OCI-LY7 (cell line): ENCODE results near the gene SUPT3H. TPM values are rescaled to one million over a fixed set of nuclear protein-coding genes. Genes with fewer than 3 reads are reported as not detected.

Experiments used
- BruUV-seq: library from RNA; stranded (reverse); fragments of 400-500 nt; replicated peaks from 2 replicates; lab custom pipeline; 2021; lab: Mats Ljungman, UMichigan
- CTCF ChIA-PET: fragments of 300-600 bp; sonication (Branson Sonifier 250); formaldehyde crosslinking; loops from one replicate; lab custom pipeline; 2022; ENCODE audit warnings: antibody characterized with exemption; ENCODE audit not compliant: unreplicated experiment; lab: Charles Lee
- POLR2A ChIA-PET: fragments of 300-600 bp; sonication (Branson Sonifier 250); formaldehyde crosslinking; loops from one replicate; lab custom pipeline; 2022; ENCODE audit warnings: antibody characterized with exemption; lab: Charles Lee
- DNase-seq: peaks from one replicate; pipeline ENCODE4 v3.0.0-alpha.2; 2015; ENCODE audit warnings: low spot score
- H2AFZ ChIP-seq: fragments of 200-600 bp; sonication (generic), shearing (Covaris generic); 2 replicates; pipeline ENCODE4 v1.6.1; 2014; ENCODE audit warnings: mild to moderate bottlenecking, antibody characterized with exemption, low read length, moderate library complexity
- H3K27ac ChIP-seq: fragments of 200-600 bp; sonication (generic); 2 replicates; pipeline ENCODE4 v1.5.1; 2014; ENCODE audit warnings: mixed run types, low read depth, mild to moderate bottlenecking, moderate library complexity, low read length, inconsistent platforms; ENCODE audit not compliant: poor library complexity, severe bottlenecking
- H3K36me3 ChIP-seq: fragments of 200-600 bp; sonication (generic); 2 replicates; pipeline ENCODE4 v1.6.1; 2014; ENCODE audit warnings: mild to moderate bottlenecking, antibody characterized with exemption, low read length, moderate library complexity, mixed read lengths; ENCODE audit not compliant: insufficient read depth
- H3K4me1 ChIP-seq: fragments of 200-600 bp; sonication (generic); 2 replicates; pipeline ENCODE4 v1.5.1; 2014; ENCODE audit warnings: mild to moderate bottlenecking, low read length; ENCODE audit not compliant: insufficient read depth, poor library complexity, severe bottlenecking
- H3K4me2 ChIP-seq: fragments of 200-600 bp; sonication (generic); 2 replicates; pipeline ENCODE4 v1.6.1; 2014; ENCODE audit warnings: mild to moderate bottlenecking, low read length
- H3K4me3 ChIP-seq: fragments of 200-600 bp; sonication (generic); 2 replicates; pipeline ENCODE4 v1.5.1; 2014; ENCODE audit warnings: mild to moderate bottlenecking, low read depth, low read length; ENCODE audit not compliant: poor library complexity, severe bottlenecking
- H3K79me2 ChIP-seq: fragments of 200-600 bp; sonication (generic); 2 replicates; pipeline ENCODE4 v1.6.1; 2016; ENCODE audit warnings: low read depth, mild to moderate bottlenecking, low read length, moderate library complexity, mixed read lengths; ENCODE audit not compliant: insufficient read depth
- H3K9me2 ChIP-seq: fragments of 200-600 bp; sonication (generic); 2 replicates; pipeline ENCODE4 v1.6.1; 2016; ENCODE audit warnings: mild to moderate bottlenecking, low read length, mixed read lengths; ENCODE audit not compliant: insufficient read depth
- H3K9me3 ChIP-seq: fragments of 200-600 bp; sonication (generic); 2 replicates; pipeline ENCODE4 v1.6.1; 2014; ENCODE audit warnings: mild to moderate bottlenecking, mixed run types, low read length, mixed read lengths
- H4K20me1 ChIP-seq: fragments of 200-600 bp; sonication (generic); 2 replicates; pipeline ENCODE4 v1.6.1; 2014; ENCODE audit warnings: mild to moderate bottlenecking, antibody characterized with exemption, low read length, moderate library complexity, mixed read lengths; ENCODE audit not compliant: insufficient read depth
- EZH2phosphoT487 ChIP-seq: fragments of 200-600 bp; sonication (generic); IDR thresholded peaks from 2 replicates; pipeline ENCODE4 v1.6.1; 2018; ENCODE audit warnings: low read depth, borderline replicate concordance, mild to moderate bottlenecking, mixed run types, antibody characterized with exemption, low read length, moderate library complexity, mixed read lengths
- intact Hi-C: fragments of 100-400 bp; cut with micrococcal nuclease; formaldehyde crosslinking; loops from one replicate; pipeline ENCODE4 v1.10.0; 2022; ENCODE audit not compliant: unreplicated experiment
- total RNA-seq, 2 experiments: library from RNA; depleted of rRNA in 1 of 2; stranded (reverse); fragments of >200 nt in 1 of 2; shearing (Covaris generic) in 1 of 2; gene quantifications; 2 replicates each; pipeline ENCODE4 v1.2.3, GENCODE V29; 2014 to 2022
- TF ChIP-seq, protein P1 (sequence below): fragments of 200-600 bp; sonication (generic); conservative IDR thresholded peaks from 2 replicates; pipeline ENCODE4 v1.5.1; 2014; ENCODE audit warnings: mild to moderate bottlenecking, antibody characterized with exemption, low read length, moderate library complexity, mixed read lengths

Gene SUPT3H
- total RNA-seq, 2 experiments from 2014 or later, result 1.1 to 7.1 TPM

DNA sequence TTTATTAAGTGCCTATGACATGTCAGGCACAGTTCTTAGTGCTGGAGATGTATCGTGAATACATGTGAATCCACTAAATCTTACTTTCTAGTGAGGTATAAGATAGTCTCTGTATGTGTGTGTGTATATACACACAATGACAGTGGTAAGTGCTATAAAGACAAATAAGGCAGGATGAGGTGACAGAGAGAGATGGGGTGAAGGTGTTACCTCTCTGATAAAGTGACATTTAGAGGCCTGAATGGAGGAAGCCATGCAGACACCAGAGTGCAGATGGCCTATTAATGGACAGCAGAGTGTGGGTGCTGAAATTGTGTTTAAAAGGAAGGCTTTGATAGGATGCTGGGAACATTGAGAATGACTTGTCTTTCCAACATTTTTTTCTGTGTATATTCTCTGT, 535.9 kb downstream of the SUPT3H start:
- Histone ChIP-seq H3K9me3 (no peaks in the 10 kb centered on the region), H3K9me2 (no peaks in the 10 kb centered on the region)
- POLR2A ChIA-PET, result no interaction called here

DNA sequence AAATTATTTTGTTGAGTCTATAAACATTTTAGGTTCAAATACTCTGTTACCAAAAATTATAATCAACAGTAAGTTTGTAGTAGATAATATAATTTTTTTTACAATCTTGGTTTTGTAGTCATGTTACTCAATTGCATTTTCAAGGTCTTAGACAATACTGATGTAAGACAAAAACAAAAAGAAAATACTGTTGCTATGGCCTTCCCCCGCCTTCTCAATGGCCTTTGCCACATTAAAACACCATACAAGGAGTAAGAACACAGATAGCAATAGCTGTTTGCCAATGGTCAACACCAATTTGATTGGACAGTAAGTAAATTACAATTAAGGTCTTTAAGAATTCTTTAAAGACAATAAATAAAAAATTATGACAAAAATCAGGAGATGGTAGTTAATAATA, 540.0 kb downstream of the SUPT3H start:
- intact Hi-C loops, result no loop called here
- TF ChIP-seq EZH2phosphoT487, result no peak
- TF ChIP-seq, protein P1, sequence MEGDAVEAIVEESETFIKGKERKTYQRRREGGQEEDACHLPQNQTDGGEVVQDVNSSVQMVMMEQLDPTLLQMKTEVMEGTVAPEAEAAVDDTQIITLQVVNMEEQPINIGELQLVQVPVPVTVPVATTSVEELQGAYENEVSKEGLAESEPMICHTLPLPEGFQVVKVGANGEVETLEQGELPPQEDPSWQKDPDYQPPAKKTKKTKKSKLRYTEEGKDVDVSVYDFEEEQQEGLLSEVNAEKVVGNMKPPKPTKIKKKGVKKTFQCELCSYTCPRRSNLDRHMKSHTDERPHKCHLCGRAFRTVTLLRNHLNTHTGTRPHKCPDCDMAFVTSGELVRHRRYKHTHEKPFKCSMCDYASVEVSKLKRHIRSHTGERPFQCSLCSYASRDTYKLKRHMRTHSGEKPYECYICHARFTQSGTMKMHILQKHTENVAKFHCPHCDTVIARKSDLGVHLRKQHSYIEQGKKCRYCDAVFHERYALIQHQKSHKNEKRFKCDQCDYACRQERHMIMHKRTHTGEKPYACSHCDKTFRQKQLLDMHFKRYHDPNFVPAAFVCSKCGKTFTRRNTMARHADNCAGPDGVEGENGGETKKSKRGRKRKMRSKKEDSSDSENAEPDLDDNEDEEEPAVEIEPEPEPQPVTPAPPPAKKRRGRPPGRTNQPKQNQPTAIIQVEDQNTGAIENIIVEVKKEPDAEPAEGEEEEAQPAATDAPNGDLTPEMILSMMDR, result no peak
- H3K36me3 ChIP-seq, result no peaks in the 10 kb centered on the region
- POLR2A ChIA-PET, result no interaction called here
- H3K9me3 ChIP-seq, result no peaks in the 10 kb centered on the region
- no peak for DNase-seq
- no peaks in the 10 kb centered on the region for H3K4me1 ChIP-seq
- no peak overlapping the region for H3K4me2 ChIP-seq
- CTCF ChIA-PET, result no interaction called here
- H3K27ac ChIP-seq, result no peak overlapping the region
- BruUV-seq, result no TSS peak
- H4K20me1 ChIP-seq, result no peaks in the 10 kb centered on the region
- no peak overlapping the region for H3K4me3 ChIP-seq
- H3K9me2 ChIP-seq, result no peaks in the 10 kb centered on the region
- no peaks in the 10 kb centered on the region for H3K79me2 ChIP-seq
- no peak overlapping the region for H2AFZ ChIP-seq

More for the DNA sequence above, 535.9 kb downstream of the SUPT3H start:
- Histone ChIP-seq H3K36me3 (no peaks in the 10 kb centered on the region), H4K20me1 (no peaks in the 10 kb centered on the region), H3K4me2 (no peak overlapping the region), H2AFZ (no peak overlapping the region), H3K4me1 (no peaks in the 10 kb centered on the region), H3K4me3 (no peak overlapping the region), H3K27ac (no peak overlapping the region), H3K79me2 (no peaks in the 10 kb centered on the region)
- CTCF ChIA-PET, result no interaction called here
- TF ChIP-seq EZH2phosphoT487, result no peak
- TF ChIP-seq, protein P1, result no peak
- BruUV-seq, result no TSS peak
- no peak for DNase-seq
- intact Hi-C loops, result no loop called here

DNA sequence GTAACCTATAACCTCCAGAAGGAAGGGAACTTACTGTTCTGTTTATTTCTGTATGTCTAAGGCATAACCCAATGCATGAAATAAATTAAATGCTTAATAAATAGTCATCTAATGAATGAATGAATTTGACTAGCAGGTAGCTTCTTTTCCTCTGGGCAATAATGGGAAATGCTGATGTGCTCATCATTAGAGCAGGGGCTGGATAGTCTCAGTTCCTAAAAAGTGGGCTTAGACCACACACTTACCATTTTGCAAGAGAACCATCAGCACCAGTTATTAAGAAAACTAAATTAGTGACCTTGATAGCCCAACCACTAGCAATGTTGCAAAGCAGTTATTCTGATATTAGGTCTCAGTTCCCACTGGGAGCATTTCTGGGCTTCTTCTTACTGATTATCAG, 540.5 kb downstream of the SUPT3H start:
- ChIA-PET POLR2A (no interaction called here), CTCF (no interaction called here)
- Histone ChIP-seq H3K36me3 (no peaks in the 10 kb centered on the region), H3K79me2 (no peaks in the 10 kb centered on the region), H3K4me1 (no peaks in the 10 kb centered on the region), H3K4me3 (no peak overlapping the region), H3K9me2 (no peaks in the 10 kb centered on the region), H3K4me2 (no peak overlapping the region), H2AFZ (no peak overlapping the region), H3K27ac (no peak overlapping the region), H4K20me1 (no peaks in the 10 kb centered on the region), H3K9me3 (no peaks in the 10 kb centered on the region)
- intact Hi-C loops, result no loop called here
- BruUV-seq, result no TSS peak
- DNase-seq, result no peak
- no peak for TF ChIP-seq EZH2phosphoT487
- TF ChIP-seq, protein P1, result no peak
